Measurements from ENCODE around the gene AP1G2. TPM values are rescaled to one million over a fixed set of nuclear protein-coding genes. Genes with fewer than 3 reads are reported as not detected.

The AP1G2 gene
- 128 TPM for total RNA-seq
- long read RNA-seq, transcript AP1G2-202 (22 exons, 2,609 nt) = major isoform, 21 of 133 reads
- long read RNA-seq, partial matches to known transcripts = 11 of 133 reads
- long read RNA-seq, other reads (novel, unspliced or antisense) = 100 of 133 reads

- H3K27me3 ChIP-seq = no peaks in the 10 kb centered on the region
- H3K4me3 ChIP-seq = peak within 1 kb of the TSS; percentile 73
- intact Hi-C loops (cut with DNase I) = no loop called here
- no peaks in the 10 kb centered on the region for H3K9me3 ChIP-seq
- DNase-seq (peak; percentile 96), ATAC-seq (peak; percentile 91)
- H3K4me1 ChIP-seq = peaks cover 24% of the 10 kb centered on the region
- H3K27ac ChIP-seq = peak within 1 kb of the TSS; percentile 79
- TF ChIP-seq CTCF (IDR thresholded peaks at IDR 0.05) = no peak
- peaks cover 18% of the 10 kb centered on the region for H3K36me3 ChIP-seq
Observed at GRCh38 chr14:23567186-23568020, at the start of gene AP1G2. Gene AP1G2, minus strand, starts transcription at chr14:23567791. Its CDS starts 477 bp downstream, at chr14:23567314.

- Histone ChIP-seq H3K27ac (no peak overlapping the region), H3K4me3 (no peak overlapping the region), H3K36me3 (no peaks in the 10 kb centered on the region), H3K4me1 (no peaks in the 10 kb centered on the region), H3K27me3 (no peaks in the 10 kb centered on the region), H3K9me3 (no peaks in the 10 kb centered on the region)
- ATAC-seq = no peak
- DNase-seq = no peak
- no peak for TF ChIP-seq CTCF (IDR thresholded peaks at IDR 0.05)
- intact Hi-C loops (cut with DNase I) = no loop called here
Observed at GRCh38 chr14:23615856-23616255, 48.3 kb upstream of the AP1G2 start.

- peak overlapping the region; percentile 16 for H3K4me3 ChIP-seq
- DNase-seq (no peak), ATAC-seq (no peak)
- no peaks in the 10 kb centered on the region for H3K4me1 ChIP-seq
- H3K27me3 ChIP-seq = no peaks in the 10 kb centered on the region
- no peaks in the 10 kb centered on the region for H3K9me3 ChIP-seq
- H3K36me3 ChIP-seq = no peaks in the 10 kb centered on the region
- H3K27ac ChIP-seq = peak overlapping the region; percentile 11
- intact Hi-C loops (cut with DNase I) = no loop called here
- no peak for TF ChIP-seq CTCF (IDR thresholded peaks at IDR 0.05)
Observed at GRCh38 chr14:23614395-23614828, 46.8 kb upstream of the AP1G2 start.

GRCh38 chr14:23613242-23614070, 45.9 kb upstream of the AP1G2 start:
- no peak for TF ChIP-seq CTCF (IDR thresholded peaks at IDR 0.05)
- Histone ChIP-seq H3K4me3 (peak overlapping the region; percentile 28), H3K27ac (peak overlapping the region; percentile 11), H3K4me1 (no peaks in the 10 kb centered on the region), H3K36me3 (no peaks in the 10 kb centered on the region), H3K27me3 (no peaks in the 10 kb centered on the region), H3K9me3 (no peaks in the 10 kb centered on the region)
- DNase-seq (no peak), ATAC-seq (no peak)
- intact Hi-C loops (cut with DNase I) = no loop called here

GRCh38 chr14:23612802-23613201, 45.2 kb upstream of the AP1G2 start:
- TF ChIP-seq CTCF (IDR thresholded peaks at IDR 0.05) = no peak
- Histone ChIP-seq H3K27ac (peak overlapping the region; percentile 45), H3K36me3 (no peaks in the 10 kb centered on the region), H3K4me3 (peak overlapping the region; percentile 28), H3K9me3 (no peaks in the 10 kb centered on the region), H3K4me1 (no peaks in the 10 kb centered on the region), H3K27me3 (no peaks in the 10 kb centered on the region)
- ATAC-seq (no peak), DNase-seq (no peak)
- intact Hi-C loops (cut with DNase I) = no loop called here

All from upper lobe of right lung (tissue), 1 donor.